Stimulated activated CD4-positive, alpha-beta T cell treated with anti-CD3 and anti-CD28 coated beads, Interleukin-15, amount 100 ng/mL, for 1 hour (primary cell): ENCODE measurements around the gene LRP3.
"Not testable (repeated sequence)": the region's sequence is repeated elsewhere in the genome, so short reads cannot be mapped to it uniquely, and the experiment has no call there.

ENCODE experiments used
- DNase-seq, 2 donors: peaks; one replicate each; pipeline ENCODE4 v3.0.0-alpha.2; 2020; ENCODE audit warnings: low read depth in 1 of 2, low spot score in 1 of 2

Gene LRP3

GRCh38 chr19:33215438-33216197, 21.5 kb downstream of the LRP3 start:
- DNase-seq, result no peak

DNA sequence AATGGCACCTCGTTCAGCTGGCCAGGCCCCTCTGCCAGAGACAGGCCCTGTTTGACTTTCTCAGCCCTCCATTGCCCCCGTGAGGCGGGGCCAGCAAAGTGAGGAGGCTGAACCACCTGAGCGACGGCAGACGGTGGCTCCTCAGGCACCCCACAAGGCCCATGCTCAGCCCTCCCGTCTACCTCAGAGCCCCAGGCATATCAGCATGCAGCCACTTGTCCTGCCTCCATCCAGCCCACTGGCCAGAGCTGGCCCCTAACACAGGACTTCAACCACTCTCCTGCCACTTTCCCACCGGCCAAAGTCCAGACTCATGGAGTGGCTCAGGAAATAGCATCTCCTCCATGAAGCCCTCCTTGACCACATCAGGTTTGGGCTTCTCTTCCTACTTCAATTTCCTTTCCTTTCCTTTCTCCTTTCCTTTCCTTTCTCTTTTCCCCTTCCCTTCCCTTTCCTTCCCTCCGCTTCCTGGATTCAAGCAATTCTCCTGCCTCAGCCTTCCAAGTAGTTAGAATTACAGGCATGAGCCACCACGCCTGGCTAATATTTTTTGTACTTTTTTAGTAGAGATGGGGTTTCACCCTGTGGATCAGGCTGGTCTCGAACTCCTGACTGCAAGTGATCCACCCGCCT, 22.2 kb downstream of the LRP3 start:
- DNase-seq, result no peak

GRCh38 chr19:33217881-33218280, 23.8 kb downstream of the LRP3 start:
- DNase-seq, result no peak

DNA sequence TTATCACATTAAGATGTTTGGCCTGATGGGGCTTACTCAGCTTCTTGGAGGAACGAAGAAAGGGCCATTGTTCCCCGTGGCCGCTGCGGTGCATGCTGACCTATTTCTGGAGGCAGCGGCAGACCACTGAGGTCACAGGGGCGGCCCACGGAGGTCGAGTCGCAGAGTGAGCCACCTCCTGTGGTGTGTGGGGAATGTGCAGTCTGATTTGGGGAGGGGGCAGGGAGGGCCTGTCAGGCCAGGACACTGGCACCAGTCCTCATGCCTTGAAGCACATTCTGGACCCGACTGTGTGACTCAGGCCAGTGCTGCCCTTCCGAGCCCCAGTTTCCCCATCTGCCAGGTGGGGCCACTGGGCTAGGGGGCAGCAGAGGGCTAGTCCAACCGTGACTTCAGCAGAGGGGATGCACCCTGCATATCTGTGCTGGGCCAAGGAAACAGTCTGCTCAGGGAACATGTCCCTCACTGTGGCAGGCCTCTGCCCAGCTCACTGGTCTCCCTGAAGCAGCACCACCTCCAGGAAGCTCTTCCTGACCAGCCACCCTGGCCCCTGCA, 25.2 kb downstream of the LRP3 start:
- no peak for DNase-seq

GRCh38 chr19:33220115-33220514, 26.0 kb downstream of the LRP3 start:
- DNase-seq, result no peak

GRCh38 chr19:33220735-33221134, 26.6 kb downstream of the LRP3 start:
- DNase-seq, result no peak

DNA sequence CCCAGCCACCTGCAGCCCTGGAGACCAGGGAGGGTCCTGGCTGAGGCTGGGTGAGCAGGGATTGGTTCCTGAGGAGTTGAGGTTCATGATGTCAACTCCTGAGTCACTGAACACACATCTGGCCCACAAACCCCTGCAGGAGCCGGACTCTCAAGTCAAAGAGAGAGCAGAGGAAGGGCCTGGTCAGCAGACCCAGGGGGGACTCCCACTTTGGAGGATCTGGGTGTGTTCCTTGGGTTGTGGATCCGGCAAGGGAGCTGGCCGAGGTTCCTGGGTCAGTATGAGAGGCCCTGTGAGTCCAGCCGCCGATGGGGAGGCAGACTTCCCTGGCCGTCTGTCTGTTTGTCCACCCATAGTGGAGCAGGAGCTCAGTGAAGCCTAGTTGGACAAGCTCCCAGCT, 27.5 kb downstream of the LRP3 start:
- DNase-seq, result no peak

GRCh38 chr19:33222255-33222654, 28.1 kb downstream of the LRP3 start:
- not testable (repeated sequence) for DNase-seq

- DNase-seq, result no peak
Measured at GRCh38 chr19:33224694-33225457, 30.7 kb downstream of the LRP3 start.

DNA sequence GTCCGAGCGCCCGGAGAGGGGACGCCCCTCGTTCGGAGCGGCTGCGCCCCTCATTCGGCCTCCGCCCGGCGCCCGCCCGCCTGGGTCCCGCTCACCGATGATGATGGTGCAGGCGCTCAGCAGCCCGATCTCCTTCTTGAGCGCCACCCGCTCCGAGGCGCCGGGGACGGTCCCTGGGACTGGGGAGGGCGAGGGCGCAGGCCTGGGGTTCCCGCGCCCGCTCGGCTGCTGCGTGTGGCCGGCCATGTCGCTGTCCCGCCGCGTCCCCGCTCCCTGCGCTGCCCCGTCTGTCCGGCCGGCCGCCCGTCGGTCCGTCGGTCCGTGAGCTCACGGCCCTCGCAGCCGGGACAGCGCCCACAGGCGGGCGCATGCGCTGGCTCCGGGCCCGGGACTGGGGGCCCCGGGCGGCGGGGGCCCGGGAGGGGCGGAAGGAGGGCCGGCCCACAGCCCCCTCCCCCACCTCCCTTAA, 31.4 kb downstream of the LRP3 start, which contains the start of gene SLC7A10:
TSS of gene SLC7A10 (minus strand) at position 393 of the 469 bp plus-strand sequence. CDS start at position 246, 147 bp downstream.
- DNase-seq, result no peak

DNA sequence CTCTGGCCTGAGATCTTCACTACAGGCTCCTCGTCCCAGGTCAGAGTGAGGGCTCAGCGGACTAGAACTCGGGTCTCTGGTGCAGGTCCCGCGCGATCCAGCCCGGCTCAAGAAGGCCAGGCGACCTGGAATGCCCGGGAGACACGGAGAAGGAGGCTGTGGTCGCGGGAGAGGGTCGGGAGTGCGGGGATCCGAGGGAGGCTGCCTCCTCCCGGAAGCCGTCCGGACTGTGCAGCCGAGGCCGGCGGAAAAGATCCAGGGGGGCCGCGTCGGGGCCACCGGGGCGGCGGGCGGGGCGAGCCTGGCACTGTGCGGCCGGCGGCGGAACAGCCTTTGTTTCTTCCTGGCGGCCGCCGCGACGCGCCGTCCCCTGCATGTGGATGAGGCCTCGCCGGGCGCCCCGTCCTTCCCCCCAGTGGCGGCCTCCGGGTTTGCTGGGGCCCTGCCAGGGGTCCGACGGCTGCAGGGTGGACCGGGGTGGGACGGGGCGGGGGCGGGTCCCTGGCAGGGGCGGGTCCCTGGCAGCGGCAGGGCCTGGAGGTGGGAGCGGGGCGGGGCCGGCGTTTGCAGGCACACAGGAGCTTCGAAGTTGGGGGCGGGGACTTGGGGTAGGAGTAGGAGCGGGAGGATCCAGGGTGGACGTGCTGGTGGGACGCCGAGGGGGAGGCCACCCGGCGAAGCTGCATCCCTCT, 32.6 kb downstream of the LRP3 start:
- DNase-seq, result no peak

- no peak for DNase-seq
Measured at GRCh38 chr19:33227242-33227650, 33.1 kb downstream of the LRP3 start.

DNA sequence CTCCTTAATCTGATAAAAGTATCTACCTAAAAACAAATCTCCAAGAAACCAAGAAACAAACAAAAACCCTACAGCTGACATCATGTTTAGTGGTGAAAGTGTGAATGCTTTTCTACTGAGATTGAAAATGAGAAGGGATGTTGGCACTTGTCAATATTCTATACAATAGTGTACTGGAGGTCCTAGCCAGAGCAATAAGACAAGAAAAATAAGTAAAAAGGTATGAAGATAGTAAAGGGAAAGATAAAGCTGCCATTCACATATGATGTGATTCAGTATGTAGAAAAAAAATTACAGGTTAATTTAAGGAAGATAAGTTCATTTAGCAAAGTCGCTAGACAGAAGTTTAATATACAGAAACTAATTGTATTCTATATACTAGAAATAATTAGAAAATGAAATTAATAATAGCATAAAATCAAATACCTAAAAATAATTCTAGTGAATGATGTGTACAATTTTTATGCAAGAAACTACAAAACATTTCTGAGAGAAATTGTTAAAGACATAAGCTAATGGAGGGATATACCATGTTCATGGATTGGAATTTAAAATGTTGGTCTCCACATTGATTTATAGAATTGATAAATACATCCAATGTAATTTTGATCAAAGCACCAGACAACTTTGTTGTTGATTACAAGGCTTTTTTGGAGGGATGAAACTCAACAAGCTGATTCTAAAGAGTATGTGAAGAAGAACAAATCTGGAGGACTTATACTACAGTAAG, 33.9 kb downstream of the LRP3 start:
- DNase-seq, result no peak

GRCh38 chr19:33229962-33230361, 35.8 kb downstream of the LRP3 start:
- DNase-seq, result no peak

GRCh38 chr19:33231511-33231910, 37.4 kb downstream of the LRP3 start:
- DNase-seq, result no peak

DNA sequence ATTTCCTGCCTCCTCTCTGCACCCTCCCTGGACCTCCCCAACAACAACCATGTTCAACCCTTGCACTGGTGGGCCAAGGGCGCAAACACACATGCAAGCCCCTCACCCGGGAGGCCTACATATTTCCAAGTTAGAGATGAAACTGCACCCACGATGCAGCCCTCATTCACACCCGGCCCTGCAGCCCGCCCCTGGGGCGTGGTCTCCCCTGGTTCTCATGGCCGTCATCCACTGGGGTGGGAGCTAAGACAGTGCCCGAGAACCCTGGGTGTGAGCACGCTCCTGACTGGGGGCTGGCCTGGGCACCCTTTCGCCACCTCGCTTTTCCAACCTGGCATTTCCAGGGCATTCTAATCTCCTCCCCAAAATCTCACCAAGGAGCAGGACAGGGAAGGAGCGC, 38.5 kb downstream of the LRP3 start:
- DNase-seq, result no peak

- no peak for DNase-seq
Measured at GRCh38 chr19:33233056-33233873, 39.1 kb downstream of the LRP3 start.

DNA sequence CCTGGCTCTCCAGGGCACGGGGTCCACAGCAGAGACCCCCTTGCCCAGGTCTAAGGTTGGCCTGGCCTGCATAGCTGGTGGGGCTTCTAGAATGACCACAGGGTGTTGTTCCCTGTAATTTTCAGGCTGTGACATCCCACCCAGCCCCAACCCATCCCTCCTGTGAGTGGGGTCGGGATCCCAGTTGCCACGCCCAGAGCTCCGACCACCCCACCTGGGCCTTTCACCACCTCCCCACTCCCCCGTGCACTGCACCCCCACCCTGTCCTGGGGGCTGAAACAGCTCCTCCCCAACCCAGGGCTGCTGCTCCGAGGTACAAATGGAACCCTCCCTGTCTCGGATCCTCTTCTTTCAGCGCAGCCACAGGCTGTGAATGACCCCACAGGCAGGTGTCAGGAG, 40.0 kb downstream of the LRP3 start:
- no peak for DNase-seq

GRCh38 chr19:33234736-33235135, 40.6 kb downstream of the LRP3 start:
- no peak for DNase-seq
